HG03103 (cell line): ENCODE data around the gene FAM174B.

Experiments
- ATAC-seq: cut with Tn5 transposase; IDR thresholded peaks from one replicate; pipeline ENCODE4 v1.9.1; 2021; ENCODE audit warnings: low read depth; ENCODE audit not compliant: unreplicated experiment

Gene FAM174B

DNA sequence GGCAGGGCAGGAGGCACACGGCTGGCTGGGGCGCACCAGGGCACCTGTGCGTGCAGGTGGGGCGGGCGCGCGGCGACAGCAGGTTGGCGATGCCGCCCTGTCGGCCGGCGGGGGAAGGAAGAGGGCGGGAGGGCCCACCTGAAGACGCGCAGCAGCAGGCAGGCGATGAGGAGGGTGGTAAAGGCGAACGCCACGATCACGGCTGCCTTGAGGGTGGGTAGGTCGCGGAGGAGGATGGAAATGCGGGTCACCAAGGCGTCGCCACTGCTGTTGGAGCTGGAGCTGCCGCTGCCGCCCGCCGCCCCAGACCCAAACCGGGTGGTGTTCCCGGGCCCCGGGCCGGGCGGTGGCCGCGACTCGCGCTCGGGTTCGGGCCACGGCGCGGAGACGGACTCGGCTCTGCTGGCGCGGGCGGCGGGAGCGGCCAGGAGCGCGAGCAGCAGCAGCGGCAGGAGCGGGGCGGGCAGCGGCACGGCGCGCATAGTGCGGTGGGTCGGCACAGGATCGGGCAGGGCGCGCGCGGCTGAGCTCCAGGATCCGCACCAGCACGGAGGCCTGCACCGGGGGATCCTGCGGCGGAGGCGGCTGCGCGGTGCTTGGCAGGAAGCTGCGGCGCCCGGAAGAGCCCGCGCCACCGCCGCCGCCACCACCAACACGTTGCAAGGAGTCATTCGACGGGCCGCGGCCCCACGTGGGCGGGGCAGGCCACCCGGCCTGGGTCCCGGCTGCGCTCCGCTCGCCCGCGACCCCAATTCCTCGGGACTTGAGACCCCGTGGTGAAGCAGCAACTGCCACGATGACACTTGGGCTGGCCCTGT is at the start of gene FAM174B:
Gene FAM174B, minus strand, starts transcription at position 598 of the 818 bp plus-strand sequence.
- ATAC-seq, result peak; percentile 52

GRCh38 chr15:92696096-92696495 is 40.5 kb upstream of the FAM174B start:
- ATAC-seq, result no peak

- ATAC-seq, result no peak
These were observed 38.2 kb upstream of the FAM174B start for GRCh38 chr15:92693691-92694331.

GRCh38 chr15:92690395-92690794 is 34.8 kb upstream of the FAM174B start:
- no peak for ATAC-seq

GRCh38 chr15:92687746-92688145 is 32.2 kb upstream of the FAM174B start:
- no peak for ATAC-seq

DNA sequence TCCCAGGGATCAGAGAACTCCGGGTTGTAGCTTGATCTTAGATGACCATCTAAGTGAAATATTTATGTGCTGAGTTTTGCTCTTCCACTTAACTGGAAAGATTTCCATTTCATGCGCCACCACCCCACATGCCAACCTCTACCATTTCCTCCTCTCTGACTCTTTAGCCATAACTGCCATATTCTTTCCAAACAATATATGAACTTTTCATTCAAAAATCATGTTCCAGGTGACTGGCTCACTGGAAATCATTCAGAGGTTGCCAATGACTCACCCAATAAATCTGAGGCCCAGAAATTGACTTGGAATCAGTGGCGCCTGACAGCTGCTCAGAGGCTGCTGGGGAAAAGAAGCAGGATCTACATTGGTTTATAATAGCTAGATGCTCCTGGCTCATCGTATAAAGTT is 31.6 kb upstream of the FAM174B start:
- ATAC-seq, result no peak

- peak; percentile 54 for ATAC-seq
These were observed 27.9 kb upstream of the FAM174B start for GRCh38 chr15:92683511-92683834.

- no peak for ATAC-seq
These were observed 27.4 kb upstream of the FAM174B start for GRCh38 chr15:92682741-92683510.

GRCh38 chr15:92681141-92681631 is 25.6 kb upstream of the FAM174B start:
- no peak for ATAC-seq

DNA sequence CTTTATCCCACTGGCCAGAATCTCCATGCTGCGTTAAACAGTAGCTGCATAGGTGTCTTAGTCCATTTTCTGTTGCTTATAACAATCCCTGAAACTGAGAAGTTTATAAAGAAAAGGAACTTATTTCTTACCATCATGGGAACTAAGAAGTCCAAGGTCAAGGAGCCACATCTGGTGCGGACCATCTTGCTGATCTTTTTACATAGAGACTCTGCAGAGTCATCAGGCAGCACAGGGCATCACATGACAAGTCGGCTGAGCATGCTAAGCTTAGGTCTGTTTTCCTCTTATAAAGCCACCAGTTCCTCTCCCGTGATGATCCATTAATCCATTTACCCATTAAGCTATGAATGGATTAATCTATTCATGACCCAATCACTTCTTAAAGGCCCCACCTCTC is 22.4 kb upstream of the FAM174B start:
- ATAC-seq, result no peak

DNA sequence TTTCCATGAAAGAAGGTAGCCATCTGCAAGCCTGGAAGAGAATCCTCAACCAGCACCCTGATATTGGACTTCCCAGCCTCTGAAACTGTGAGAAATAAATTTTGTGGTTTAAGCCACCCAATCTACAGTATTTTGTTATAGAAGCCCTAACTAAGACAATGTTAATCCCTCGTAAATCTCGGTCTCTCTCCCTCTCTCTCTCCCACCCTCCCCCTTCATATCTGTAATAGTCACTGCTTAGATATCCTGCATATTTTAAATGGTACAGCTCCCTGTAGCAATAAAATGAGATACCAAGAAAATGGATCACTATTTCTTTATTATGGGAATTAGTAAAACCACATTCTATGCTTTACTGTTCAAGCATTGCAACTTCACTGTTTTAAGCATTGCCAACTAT is 21.0 kb upstream of the FAM174B start:
- no peak for ATAC-seq

GRCh38 chr15:92675485-92675884 is 19.9 kb upstream of the FAM174B start:
- ATAC-seq, result no peak

GRCh38 chr15:92674347-92674746 is 18.8 kb upstream of the FAM174B start:
- ATAC-seq, result no peak

- ATAC-seq, result no peak
These were observed 16.5 kb upstream of the FAM174B start for GRCh38 chr15:92672102-92672501.

GRCh38 chr15:92671406-92671805 is 15.8 kb upstream of the FAM174B start:
- ATAC-seq, result no peak

- no peak for ATAC-seq
These were observed 15.0 kb upstream of the FAM174B start for GRCh38 chr15:92670621-92671020.

DNA sequence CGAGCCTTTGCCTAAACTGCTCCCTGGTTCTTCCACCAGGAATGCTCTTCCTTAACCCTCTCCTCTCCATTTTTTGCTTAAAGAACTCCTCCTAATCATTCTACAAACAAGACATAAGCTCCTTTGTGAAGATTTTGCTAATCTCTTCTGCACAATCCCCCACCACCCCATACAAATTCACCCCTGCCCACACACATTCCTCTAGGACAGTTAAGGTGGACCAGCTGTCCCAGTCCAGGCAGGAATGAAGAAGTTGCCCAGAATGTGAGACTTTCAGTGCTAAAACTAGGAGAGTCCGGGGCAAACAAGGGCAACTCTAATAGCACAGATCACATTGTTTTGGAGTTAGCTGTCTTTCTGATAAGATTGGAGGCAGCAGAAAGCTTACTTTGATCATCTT is 13.9 kb upstream of the FAM174B start:
- ATAC-seq, result no peak

DNA sequence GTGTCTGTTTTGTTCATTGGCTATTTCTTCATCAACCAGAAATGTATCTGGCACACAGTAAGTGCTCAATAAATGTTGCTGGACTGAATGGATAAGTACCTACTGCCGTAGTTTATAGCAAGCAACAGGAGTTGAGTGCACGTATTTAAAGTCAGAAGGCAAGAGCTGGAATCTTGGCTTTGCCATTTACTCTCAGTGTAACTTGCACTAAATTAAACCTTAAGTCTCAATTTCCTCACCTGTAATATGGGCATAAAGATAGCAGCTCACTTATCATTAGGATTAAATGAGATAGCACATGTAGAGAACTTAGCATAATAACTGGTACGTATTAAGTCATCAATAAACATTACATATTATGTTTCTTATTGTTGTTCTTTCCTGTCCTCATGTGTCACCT is 13.0 kb upstream of the FAM174B start:
- no peak for ATAC-seq

- ATAC-seq, result no peak
These were observed 12.5 kb upstream of the FAM174B start for GRCh38 chr15:92667970-92668485.

DNA sequence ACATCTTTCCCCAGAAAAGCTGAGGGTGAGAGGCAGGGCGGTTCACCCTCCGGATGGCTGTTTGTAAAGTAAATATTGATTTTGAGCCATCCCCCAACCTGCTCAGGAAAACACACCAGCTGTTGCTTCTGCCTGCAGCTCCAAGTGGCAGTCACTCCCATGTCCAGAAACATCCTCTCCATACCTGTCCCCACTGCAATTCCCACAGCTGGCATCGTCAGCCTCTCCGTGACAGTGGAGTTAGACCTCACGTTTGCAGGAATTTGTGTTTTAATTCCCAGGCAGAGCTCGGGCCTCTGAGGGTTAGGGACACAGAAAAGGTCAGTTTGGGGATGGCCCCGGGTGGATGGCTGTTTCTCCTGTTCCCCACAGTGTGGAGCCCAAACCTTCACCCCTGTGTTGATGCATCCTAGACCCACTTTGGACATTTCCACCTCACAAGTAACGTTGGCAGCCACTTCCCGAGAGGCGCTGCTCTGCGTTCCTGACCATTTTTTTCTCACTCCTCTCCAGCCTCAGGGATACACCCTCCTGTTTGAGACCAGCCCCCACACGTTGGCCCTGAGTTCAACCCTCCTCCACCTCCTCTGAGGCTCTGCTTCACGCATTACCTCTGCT is 11.8 kb upstream of the FAM174B start:
- no peak for ATAC-seq

DNA sequence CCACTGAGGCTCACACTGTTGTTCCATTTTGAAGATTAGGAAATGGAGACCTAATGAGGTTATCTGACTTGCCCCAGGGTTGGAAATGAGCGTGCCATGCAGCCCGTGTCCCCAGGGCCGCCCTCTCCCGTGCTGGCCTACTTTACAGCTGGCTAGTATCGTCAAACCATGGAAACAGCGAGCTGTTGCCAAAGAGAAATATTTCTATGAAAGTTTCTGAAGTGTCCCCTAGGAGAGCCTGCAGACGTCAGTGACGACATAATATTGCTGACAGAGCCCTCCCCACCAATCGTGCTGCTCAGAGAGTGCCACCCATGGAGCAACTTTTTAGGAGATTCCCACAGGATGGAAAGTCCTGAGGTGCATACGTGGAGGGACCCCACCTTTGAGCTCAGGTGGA is 11.2 kb upstream of the FAM174B start:
- no peak for ATAC-seq
